ENCODE results near the gene PVALEF.
A peak's percentile ranks its signal among the peaks of the same experiment; 100 is the strongest.
"Not testable (repeated sequence)": the region's sequence is repeated elsewhere in the genome, so short reads cannot be mapped to it uniquely, and the experiment has no call there.

PVALEF gene

GRCh38 chr17:81129289-81129688 lies 36.0 kb upstream of the PVALEF start:
- no peak for DNase-seq

DNA sequence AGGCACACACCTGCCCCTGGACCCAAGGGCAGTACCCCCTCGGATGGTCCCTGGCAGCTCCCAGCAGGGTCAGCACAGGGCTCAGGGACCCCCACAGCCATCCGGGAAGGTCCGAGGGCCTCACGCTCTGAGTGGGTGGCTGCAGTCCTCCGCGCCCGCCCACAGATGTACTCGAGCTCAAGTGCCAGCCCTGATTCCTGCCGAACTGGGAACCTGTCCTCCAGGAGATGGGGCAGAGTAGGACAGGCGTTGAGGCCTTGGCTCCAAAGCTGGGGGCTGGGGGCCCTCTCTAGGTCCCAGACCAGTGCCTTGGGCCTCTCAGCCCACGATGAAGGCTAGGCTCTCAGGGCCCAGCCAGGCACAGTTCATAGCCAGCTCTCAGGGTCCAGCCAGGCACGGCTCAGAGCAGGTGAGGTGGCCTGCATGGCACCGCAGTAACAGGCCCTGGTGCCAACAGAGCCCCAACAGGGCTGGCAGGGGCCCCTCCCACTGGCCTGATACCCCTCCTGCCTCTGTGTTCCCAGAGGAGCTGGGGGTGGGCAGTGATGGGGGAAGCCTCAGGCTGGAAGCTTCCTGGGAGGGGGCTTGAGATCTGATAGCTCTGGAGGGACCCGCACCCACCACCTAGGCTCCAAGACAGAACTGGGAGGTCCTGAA lies 35.5 kb upstream of the PVALEF start:
- DNase-seq = no peak

- DNase-seq = no peak
Measured at GRCh38 chr17:81130385-81131361, 34.6 kb upstream of the PVALEF start.

DNA sequence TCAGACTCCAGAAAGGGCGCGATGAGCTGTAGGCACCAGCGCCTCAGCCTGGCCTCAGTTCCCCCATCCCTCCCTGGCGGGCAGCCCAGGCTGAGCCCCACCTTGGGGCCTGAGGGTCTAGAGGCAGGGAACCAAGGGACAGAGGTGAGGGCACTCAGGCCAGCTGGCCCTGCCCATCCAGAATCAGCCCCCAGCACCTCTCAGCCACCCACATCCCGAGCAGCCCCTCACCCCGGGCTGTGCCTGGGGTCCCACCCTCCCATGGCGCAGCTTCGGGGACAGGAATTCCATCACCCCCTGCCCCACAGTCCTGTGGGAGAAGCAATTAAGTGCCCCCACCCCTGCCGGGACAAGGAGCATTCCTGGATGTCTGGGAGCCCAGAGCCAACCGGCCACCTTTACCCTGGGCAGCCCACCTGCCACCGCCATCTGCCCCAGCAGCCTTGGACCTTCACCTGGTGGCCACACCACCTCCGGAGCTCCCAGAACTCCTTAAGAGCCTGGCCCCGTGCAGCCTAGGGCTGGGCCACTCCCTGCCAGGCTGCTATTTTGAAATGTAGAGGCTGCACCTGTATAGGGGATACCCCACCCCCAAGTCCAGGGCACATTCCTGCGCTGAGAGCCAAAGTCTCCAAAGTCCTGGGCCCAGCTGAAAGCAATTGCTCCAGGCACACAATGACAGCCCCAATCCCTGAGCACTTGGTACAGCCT lies 33.7 kb upstream of the PVALEF start:
- DNase-seq = no peak

DNA sequence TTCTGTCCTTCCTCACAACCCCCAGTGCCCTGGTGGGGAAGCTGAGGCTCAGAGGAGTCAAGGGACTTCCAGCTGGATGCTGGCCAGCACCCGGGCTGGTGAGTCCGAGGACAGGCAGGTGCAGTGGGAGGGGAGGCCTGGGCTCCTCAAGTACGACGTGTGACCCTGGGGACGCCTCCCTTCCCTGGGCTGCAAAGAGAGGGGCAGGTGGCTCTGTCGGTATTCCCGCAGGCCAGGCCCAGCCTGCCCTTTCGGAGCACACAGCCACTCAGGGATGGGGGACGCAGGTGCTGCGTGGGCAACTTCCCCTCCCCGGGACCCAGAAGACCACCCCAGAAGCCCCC lies 33.1 kb upstream of the PVALEF start:
- no peak for DNase-seq

DNA sequence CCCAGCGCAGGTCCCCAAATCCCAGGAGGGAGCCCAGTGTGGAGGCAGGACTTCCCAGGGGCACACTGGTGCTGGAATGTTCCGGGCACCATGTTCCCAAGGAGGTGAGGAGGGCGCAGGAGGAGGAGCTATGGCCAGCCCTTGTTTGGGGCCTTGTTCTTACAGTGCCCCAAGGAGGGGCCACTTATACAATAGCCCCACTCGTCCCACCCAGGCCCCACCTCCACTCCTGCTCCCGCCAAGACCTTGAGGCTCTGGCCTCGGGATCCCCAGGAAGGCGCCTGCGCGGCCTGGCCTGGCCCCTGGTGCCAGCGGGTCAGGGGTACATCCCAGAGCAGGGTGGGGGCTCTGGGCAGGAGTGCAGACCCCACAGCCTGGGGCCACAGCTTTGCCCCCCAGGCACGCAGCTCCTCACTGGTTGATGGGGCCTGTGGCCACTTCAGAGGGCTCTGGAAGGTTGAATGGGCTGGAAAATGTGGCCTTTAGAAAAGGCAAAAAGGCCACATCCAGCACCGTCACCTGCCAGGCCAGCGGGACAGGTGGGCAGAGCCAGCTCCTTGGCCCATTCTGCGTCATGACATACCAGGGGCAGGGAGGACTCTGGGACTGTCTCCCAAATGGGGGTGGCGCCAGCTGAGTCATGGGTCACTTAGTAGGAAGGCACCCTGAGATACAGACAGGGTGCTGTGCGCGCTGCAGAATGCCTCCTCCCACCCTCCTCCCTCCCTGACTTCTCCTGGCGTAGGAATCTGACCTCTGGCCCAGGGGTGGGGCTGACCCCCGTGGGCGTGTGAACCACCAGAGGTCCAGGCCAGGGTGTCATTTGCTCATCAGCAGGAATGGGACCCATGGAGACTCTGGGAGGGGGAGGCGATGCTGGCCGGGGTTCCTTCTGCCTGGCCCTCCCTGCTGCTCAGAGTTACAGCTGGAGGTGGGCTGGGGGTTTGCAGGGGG lies 32.3 kb upstream of the PVALEF start:
- DNase-seq = no peak

DNA sequence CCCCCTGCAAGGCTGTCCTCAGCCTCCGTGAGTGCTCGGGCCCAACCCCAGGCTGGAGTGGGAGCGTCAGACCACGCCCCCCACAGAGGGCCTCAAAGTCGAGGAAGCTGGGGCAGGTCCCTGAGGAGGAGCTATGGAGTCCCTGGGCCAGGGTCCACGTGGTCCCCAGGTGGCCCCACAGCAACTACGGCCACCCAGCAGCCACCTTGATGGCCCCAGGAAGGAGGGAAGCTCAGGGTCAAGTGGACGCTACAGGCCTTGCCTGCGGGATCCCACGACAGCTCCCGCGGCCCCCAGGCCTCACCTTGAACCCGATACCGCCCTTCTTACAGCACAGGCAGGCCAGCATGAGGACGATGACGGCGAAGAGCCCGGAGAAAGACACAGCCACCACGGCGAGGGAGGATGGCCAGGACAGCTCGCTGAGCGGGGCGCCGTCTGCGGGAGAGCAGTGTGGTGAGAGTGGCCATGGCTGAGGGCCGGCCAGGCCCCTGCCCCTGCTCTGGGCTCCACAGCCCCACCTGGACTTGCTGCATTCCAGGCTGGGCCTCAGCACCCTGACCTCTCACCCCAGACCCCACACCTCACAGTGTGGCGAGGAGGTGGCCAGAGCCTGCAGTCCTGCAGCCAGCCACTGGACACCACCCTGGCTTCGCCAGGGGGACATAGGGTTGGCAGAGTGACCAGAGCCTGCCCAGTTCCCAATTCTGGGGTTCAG lies 31.1 kb upstream of the PVALEF start:
- DNase-seq = no peak

DNA sequence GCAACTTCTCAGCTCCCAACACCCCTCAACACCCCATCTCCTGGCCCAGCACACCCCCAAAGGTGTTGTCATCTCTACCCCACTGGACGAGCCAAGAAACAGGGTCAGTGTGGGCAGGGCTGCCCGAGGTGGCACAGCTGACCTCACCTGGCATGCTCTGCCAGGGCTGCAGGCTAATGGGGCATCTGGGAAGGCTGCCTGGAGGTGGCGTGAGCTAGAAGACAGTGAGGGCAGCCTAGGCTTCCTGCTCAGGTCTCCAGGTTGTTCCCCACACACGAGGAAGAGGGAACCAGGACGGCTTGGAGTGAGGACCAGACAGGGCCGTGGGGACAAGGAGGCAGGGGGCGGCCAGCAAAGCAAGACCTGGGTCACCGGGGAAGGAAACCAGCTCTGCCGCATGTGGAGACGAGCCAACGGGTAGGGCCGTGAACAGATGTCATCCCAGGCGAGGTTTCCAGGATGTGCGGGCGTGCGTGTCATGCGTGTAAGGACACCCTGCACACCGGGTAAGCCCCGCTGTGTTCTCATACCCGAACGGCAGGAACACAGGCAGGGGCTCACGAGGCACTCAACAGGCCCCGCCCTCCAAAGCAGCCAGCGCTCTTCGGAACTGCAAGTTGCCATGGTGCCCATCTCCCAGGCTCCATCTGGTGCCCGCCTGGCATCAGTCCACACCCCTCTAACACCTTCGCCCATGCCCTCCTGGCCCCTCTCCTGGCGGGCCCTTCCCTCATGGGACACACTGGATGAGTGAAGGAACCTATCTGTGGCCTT lies 29.6 kb upstream of the PVALEF start:
- DNase-seq = no peak

DNA sequence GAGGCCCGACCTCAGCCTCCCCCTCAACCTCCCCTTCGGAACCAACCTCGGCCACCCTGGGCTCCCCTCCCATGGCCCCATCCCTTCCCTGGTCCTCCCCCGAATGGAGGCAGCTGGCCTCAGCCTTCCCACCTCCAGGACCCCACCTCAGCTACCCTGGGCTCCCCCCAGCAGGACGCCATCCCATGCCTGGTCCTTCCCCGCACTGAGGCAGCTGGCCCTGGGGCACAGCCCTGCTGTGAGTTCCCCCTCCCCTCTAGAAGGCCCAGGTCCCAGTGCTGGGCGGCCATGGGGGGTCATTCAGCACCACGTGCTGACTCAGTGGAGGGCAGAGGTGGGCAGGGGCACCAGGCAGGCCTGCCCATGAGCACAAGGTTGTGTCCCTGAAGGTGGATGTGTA lies 28.9 kb upstream of the PVALEF start:
- DNase-seq = no peak

DNA sequence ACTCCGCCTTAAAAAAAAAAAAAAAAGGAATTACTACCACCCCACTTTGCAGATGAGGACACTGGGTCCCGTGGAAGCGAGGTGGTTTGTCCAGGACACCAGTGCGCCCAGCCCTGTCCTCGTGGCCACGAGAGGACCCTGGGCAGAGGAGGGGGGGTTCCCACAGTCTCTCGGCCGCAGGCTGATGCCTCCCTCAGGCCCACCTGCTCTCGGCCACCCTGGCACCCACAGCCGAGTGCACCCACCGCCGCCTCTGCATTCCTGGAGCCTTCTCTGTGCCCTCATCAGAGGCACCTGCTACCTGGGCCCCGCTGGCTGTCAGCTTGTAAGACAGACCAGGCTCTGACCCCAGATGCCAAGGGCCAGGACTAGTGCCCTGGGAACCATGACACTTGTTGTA lies 28.1 kb upstream of the PVALEF start:
- no peak for DNase-seq

DNA sequence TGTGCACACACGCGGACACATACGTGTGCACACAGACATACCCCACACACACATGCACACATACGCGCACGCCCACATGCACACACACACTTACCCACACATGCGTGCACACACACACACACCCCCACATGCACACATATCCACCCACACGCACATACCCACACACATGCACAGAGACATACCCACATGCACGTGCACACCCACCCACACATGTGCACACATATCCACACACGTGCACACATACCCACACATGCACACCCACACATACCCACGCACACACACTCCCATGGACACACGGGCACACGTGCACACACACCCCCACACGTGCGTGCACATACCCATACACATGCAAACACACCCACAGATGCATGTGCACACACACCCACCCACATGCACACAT lies 27.2 kb upstream of the PVALEF start:
- DNase-seq = no peak

DNA sequence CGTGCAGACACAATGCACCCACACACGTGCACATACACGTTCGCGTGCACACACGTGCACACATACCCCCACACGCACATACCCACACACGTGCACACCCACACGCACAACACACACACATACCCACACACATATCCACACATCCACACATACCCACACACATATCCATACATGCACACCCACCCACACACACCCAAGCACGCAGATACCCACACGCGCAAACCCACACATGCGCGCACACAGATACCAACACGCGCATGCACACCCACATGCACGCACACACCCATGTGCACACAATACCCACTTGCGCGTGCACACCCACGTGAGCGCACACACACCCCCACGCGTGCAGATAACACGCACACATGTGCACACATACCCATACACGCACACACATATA lies 26.8 kb upstream of the PVALEF start:
- no peak for DNase-seq

GRCh38 chr17:81139428-81139827 lies 25.9 kb upstream of the PVALEF start:
- DNase-seq = no peak

GRCh38 chr17:81140018-81140417 lies 25.3 kb upstream of the PVALEF start:
- no peak for DNase-seq

GRCh38 chr17:81140695-81141094 lies 24.6 kb upstream of the PVALEF start:
- DNase-seq = no peak

- peak; percentile 79 for DNase-seq
Measured at GRCh38 chr17:81142301-81143199, 22.8 kb upstream of the PVALEF start.

DNA sequence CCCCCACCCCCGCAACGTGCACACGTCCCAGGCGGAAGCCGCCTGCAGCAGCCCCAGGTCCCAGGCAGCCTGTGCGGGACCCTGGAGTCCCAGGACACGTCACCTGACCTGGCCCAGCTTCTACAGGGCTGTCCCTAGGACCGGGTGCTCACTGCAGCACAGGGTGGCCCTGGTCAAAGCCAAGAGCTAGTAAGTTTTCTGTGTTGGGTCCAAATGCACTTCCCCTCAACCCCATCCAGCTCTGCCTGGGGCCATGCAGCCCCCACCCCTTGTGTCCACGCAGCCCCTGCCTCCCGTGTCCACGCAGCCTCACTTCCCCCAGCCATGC lies 22.1 kb upstream of the PVALEF start:
- no peak for DNase-seq

- DNase-seq = no peak
Measured at GRCh38 chr17:81143717-81144422, 21.4 kb upstream of the PVALEF start.

DNA sequence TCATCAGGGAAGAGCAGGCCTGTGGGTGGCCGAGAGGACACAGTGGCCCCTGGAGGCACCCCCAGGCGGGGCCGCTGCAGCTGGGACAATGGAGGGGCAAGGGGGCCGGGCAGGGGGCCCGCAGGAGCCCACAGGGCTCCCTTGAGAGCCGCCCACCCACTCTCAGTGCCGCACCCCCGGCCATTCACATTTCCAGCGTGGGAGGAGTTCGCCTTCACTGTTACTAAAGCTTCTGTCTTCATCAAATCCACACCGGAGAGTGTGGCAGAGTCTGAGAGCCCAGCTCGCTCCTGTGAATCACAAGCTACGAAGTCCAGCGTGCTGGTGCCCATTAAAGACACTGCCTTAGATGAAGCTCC lies 20.9 kb upstream of the PVALEF start:
- DNase-seq = no peak

GRCh38 chr17:81146208-81146607 lies 19.1 kb upstream of the PVALEF start:
- DNase-seq = not testable (repeated sequence)
